PC-3 (cell line): ENCODE results near the gene ZNF710. TPM values are rescaled to one million over a fixed set of nuclear protein-coding genes. Genes with fewer than 3 reads are reported as not detected.
A peak's percentile ranks its signal among the peaks of the same experiment; 100 is the strongest.

Experiments used
- ATAC-seq: fragments of 200-7000 bp; cut with Tn5 transposase; 2 replicates; pipeline ENCODE4 v1.9.1; 2020; ENCODE audit warnings: mild to moderate bottlenecking, moderate library complexity
- BruUV-seq: library from RNA; stranded (reverse); fragments of 400-500 nt; replicated peaks from 2 replicates; lab custom pipeline; 2021; lab: Mats Ljungman, UMichigan
- CTCF ChIA-PET: fragments of 300-600 bp; sonication (Branson Sonifier 250); formaldehyde crosslinking; loops from one replicate; lab custom pipeline; 2022; ENCODE audit warnings: antibody characterized with exemption; lab: Charles Lee
- POLR2A ChIA-PET: fragments of 300-600 bp; sonication (Branson Sonifier 250); formaldehyde crosslinking; loops from one replicate; lab custom pipeline; 2022; ENCODE audit warnings: antibody characterized with exemption; ENCODE audit not compliant: unreplicated experiment; lab: Charles Lee
- DNase-seq: peaks from one replicate; pipeline ENCODE4 v3.0.0-alpha.2; 2015
- H2AFZ ChIP-seq: fragments of 300-600 bp; sonication (generic); 2 replicates; pipeline ENCODE4 v1.6.0; 2016; ENCODE audit warnings: antibody characterized with exemption, low read length
- H3F3A ChIP-seq: fragments of 300-600 bp; sonication (generic); one replicate; pipeline ENCODE4 v1.6.0; 2017; ENCODE audit warnings: antibody characterized with exemption, low read length, control low read depth, mild to moderate bottlenecking; ENCODE audit not compliant: unreplicated experiment
- H3K27ac ChIP-seq: fragments of 300-600 bp; sonication (generic); 2 replicates; pipeline ENCODE4 v1.5.1; 2016; ENCODE audit warnings: mild to moderate bottlenecking, low read length
- H3K27me3 ChIP-seq: fragments of 300-600 bp; sonication (generic); 2 replicates; pipeline ENCODE4 v1.6.1; 2016; ENCODE audit warnings: low read length, mixed read lengths
- H3K36me3 ChIP-seq: fragments of 300-600 bp; sonication (generic); 2 replicates; pipeline ENCODE4 v1.6.1; 2016; ENCODE audit warnings: low read depth, mixed run types, low read length, mixed read lengths
- H3K4me1 ChIP-seq: fragments of 300-600 bp; sonication (generic); 2 replicates; pipeline ENCODE4 v1.5.1; 2016; ENCODE audit warnings: low read length; ENCODE audit not compliant: insufficient read depth
- H3K4me2 ChIP-seq: fragments of 300-600 bp; sonication (generic); 2 replicates; pipeline ENCODE4 v1.6.0; 2016; ENCODE audit warnings: low read length
- H3K4me3 ChIP-seq: fragments of 300-600 bp; sonication (generic); 2 replicates; pipeline ENCODE4 v1.5.1; 2016; ENCODE audit warnings: mild to moderate bottlenecking, low read length, mixed read lengths
- H3K79me2 ChIP-seq: fragments of 300-600 bp; sonication (generic); 2 replicates; pipeline ENCODE4 v1.6.1; 2017; ENCODE audit warnings: low read length, mixed read lengths
- H3K9ac ChIP-seq: fragments of 300-600 bp; sonication (generic); 2 replicates; pipeline ENCODE4 v1.6.0; 2016; ENCODE audit warnings: mild to moderate bottlenecking, low read length
- H3K9me2 ChIP-seq: fragments of 300-600 bp; sonication (generic); replicated peaks from 2 replicates; pipeline ENCODE4 v1.6.1; 2016; ENCODE audit warnings: mixed run types, low read length, mixed read lengths
- H3K9me3 ChIP-seq: fragments of 300-600 bp; sonication (generic); 2 replicates; pipeline ENCODE4 v1.6.1; 2016; ENCODE audit warnings: low read length, mixed read lengths
- H4K20me1 ChIP-seq: fragments of 300-600 bp; sonication (generic); 2 replicates; pipeline ENCODE4 v1.6.1; 2016; ENCODE audit warnings: low read length, mixed read lengths
- CTCF ChIP-seq: fragments of 300-600 bp; sonication (generic); conservative IDR thresholded peaks from 2 replicates; pipeline ENCODE4 v1.5.1; 2017; ENCODE audit warnings: antibody characterized with exemption, low read depth, mild to moderate bottlenecking, low read length
- EZH2 ChIP-seq: fragments of 300-600 bp; sonication (generic); IDR thresholded peaks from one replicate; pipeline ENCODE4 v1.6.1; 2017; ENCODE audit warnings: antibody characterized with exemption, mild to moderate bottlenecking, low read length; ENCODE audit not compliant: unreplicated experiment
- EZH2phosphoT487 ChIP-seq: fragments of 300-600 bp; sonication (generic); IDR thresholded peaks from 2 replicates; pipeline ENCODE4 v1.6.1; 2018; ENCODE audit warnings: mild to moderate bottlenecking, antibody characterized with exemption, low read length, borderline replicate concordance
- intact Hi-C: fragments of 100-400 bp; cut with micrococcal nuclease; formaldehyde crosslinking; loops from 2 replicates; pipeline ENCODE4 v1.9.0; 2023
- total RNA-seq: library from RNA; depleted of rRNA; stranded (reverse); fragments of >200 nt; gene quantifications from 2 replicates; pipeline ENCODE4 v1.2.3, GENCODE V29; 2014

Gene ZNF710
- total RNA-seq, 1 experiment from 2014 or later = 12.9 TPM

GRCh38 chr15:90074916-90075315 lies 73.8 kb downstream of the ZNF710 start:
- Histone ChIP-seq H3K27me3 (no peaks in the 10 kb centered on the region), H3F3A (no peaks in the 10 kb centered on the region), H3K36me3 (peaks cover 16% of the 10 kb centered on the region; the same call in 1 of the 2 replicates), H3K9ac (no peak overlapping the region), H3K27ac (no peak overlapping the region), H3K4me1 (peaks cover 13% of the 10 kb centered on the region), H3K4me3 (no peak overlapping the region), H3K79me2 (no peaks in the 10 kb centered on the region), H4K20me1 (no peaks in the 10 kb centered on the region), H3K9me3 (no peaks in the 10 kb centered on the region), H2AFZ (no peak overlapping the region), H3K9me2 (no peaks in the 10 kb centered on the region), H3K4me2 (no peak overlapping the region)
- no TSS peak for BruUV-seq
- no peak for ATAC-seq
- DNase-seq = no peak
- no peak for TF ChIP-seq EZH2
- ChIA-PET POLR2A (no interaction called here), CTCF (no interaction called here)
- intact Hi-C loops = no loop called here

- ATAC-seq (no peak), DNase-seq (peak; percentile 52)
- Histone ChIP-seq H3K4me2 (no peak overlapping the region), H3K4me1 (peaks cover 13% of the 10 kb centered on the region), H3K79me2 (no peaks in the 10 kb centered on the region), H3K9ac (no peak overlapping the region), H4K20me1 (no peaks in the 10 kb centered on the region), H3K4me3 (no peak overlapping the region), H3K9me2 (no peaks in the 10 kb centered on the region), H2AFZ (no peak overlapping the region), H3K27me3 (no peaks in the 10 kb centered on the region), H3K9me3 (no peaks in the 10 kb centered on the region), H3F3A (no peaks in the 10 kb centered on the region), H3K27ac (peak overlapping the region; percentile 24), H3K36me3 (peaks cover 16% of the 10 kb centered on the region; the same call in 1 of the 2 replicates)
- ChIA-PET POLR2A (no interaction called here), CTCF (no interaction called here)
- TF ChIP-seq EZH2 (no peak), EZH2phosphoT487 (no peak)
- BruUV-seq = no TSS peak
- intact Hi-C loops = no loop called here
These were observed 74.5 kb downstream of the ZNF710 start for GRCh38 chr15:90075420-90076289.

- Histone ChIP-seq H3K79me2 (no peaks in the 10 kb centered on the region), H3K9ac (no peak overlapping the region), H3K27me3 (no peaks in the 10 kb centered on the region), H3K4me3 (no peak overlapping the region), H2AFZ (no peak overlapping the region), H3K27ac (no peak overlapping the region), H3K9me2 (no peaks in the 10 kb centered on the region), H4K20me1 (no peaks in the 10 kb centered on the region), H3K4me2 (no peak overlapping the region), H3K9me3 (no peaks in the 10 kb centered on the region), H3F3A (no peaks in the 10 kb centered on the region), H3K4me1 (peaks cover 13% of the 10 kb centered on the region), H3K36me3 (0 out of 2 replicates have a peak, but pooled peaks cover 16% of the 10 kb centered on the region)
- TF ChIP-seq EZH2phosphoT487 (no peak), EZH2 (no peak), CTCF (no peak)
- DNase-seq (no peak), ATAC-seq (no peak)
- no TSS peak for BruUV-seq
- POLR2A ChIA-PET = no interaction called here
- CTCF ChIA-PET = no interaction called here
- intact Hi-C loops = no loop called here
These were observed 75.6 kb downstream of the ZNF710 start for GRCh38 chr15:90076716-90077115.
